Stimulated activated CD8-positive, alpha-beta memory T cell treated with anti-CD3 and anti-CD28 coated beads, Interleukin-4, amount 100 ng/mL, for 4 hours (primary cell): ENCODE results near the gene OR9A2.
"Not testable (repeated sequence)": the region's sequence is repeated elsewhere in the genome, so short reads cannot be mapped to it uniquely, and the experiment has no call there.

Experiments
- DNase-seq, 2 donors: peaks; one replicate each; pipeline ENCODE4 v3.0.0-alpha.2; 2020; ENCODE audit warnings: low read depth in 2 of 2, low spot score in 1 of 2

The OR9A2 gene

GRCh38 chr7:143018931-143019330 lies 8.0 kb downstream of the OR9A2 start:
- DNase-seq: no peak

GRCh38 chr7:143016996-143017395 lies 9.9 kb downstream of the OR9A2 start:
- no peak for DNase-seq

GRCh38 chr7:143015926-143016490 lies 10.9 kb downstream of the OR9A2 start:
- DNase-seq: no peak

- DNase-seq: no peak
Observed at GRCh38 chr7:143015084-143015483, 11.8 kb downstream of the OR9A2 start.

- DNase-seq: no peak
Observed at GRCh38 chr7:143013893-143014292, 13.0 kb downstream of the OR9A2 start.

GRCh38 chr7:143013473-143013872 lies 13.5 kb downstream of the OR9A2 start:
- no peak for DNase-seq

GRCh38 chr7:143012409-143012808 lies 14.5 kb downstream of the OR9A2 start:
- no peak for DNase-seq

GRCh38 chr7:143012001-143012400 lies 14.9 kb downstream of the OR9A2 start:
- DNase-seq: no peak

GRCh38 chr7:143008007-143008901 lies 18.7 kb downstream of the OR9A2 start:
- peak; percentile 58 to 69 for DNase-seq

GRCh38 chr7:143005632-143006260 lies 21.2 kb downstream of the OR9A2 start:
- no peak for DNase-seq

- DNase-seq: no peak
Observed at GRCh38 chr7:143003393-143004051, 23.4 kb downstream of the OR9A2 start.

GRCh38 chr7:143002898-143003297 lies 24.0 kb downstream of the OR9A2 start:
- DNase-seq: no peak

- no peak for DNase-seq
Observed at GRCh38 chr7:143002106-143002505, 24.8 kb downstream of the OR9A2 start.

GRCh38 chr7:143000648-143001047 lies 26.3 kb downstream of the OR9A2 start:
- no peak for DNase-seq

- DNase-seq: no peak
Observed at GRCh38 chr7:142999793-143000192, 27.1 kb downstream of the OR9A2 start.

GRCh38 chr7:142998966-142999365 lies 28.0 kb downstream of the OR9A2 start:
- no peak for DNase-seq

- no peak for DNase-seq
Observed at GRCh38 chr7:142997456-142997989, 29.4 kb downstream of the OR9A2 start.

GRCh38 chr7:142992427-142992826 lies 34.5 kb downstream of the OR9A2 start:
- no peak for DNase-seq

- DNase-seq: no peak
Observed at GRCh38 chr7:142984297-142984696, 42.6 kb downstream of the OR9A2 start.

GRCh38 chr7:142983825-142984224 lies 43.1 kb downstream of the OR9A2 start:
- DNase-seq: no peak

- not testable (repeated sequence) for DNase-seq
Observed at GRCh38 chr7:142978402-142978801, 48.5 kb downstream of the OR9A2 start.
